ENCODE measurements around the gene GPAT2.
"Not testable (repeated sequence)": the region's sequence is repeated elsewhere in the genome, so short reads cannot be mapped to it uniquely, and the experiment has no call there.

The GPAT2 gene

GRCh38 chr2:96065381-96065930, 30.7 kb upstream of the GPAT2 start:
- no peak for DNase-seq (ENCODE audit: low read depth)

DNA sequence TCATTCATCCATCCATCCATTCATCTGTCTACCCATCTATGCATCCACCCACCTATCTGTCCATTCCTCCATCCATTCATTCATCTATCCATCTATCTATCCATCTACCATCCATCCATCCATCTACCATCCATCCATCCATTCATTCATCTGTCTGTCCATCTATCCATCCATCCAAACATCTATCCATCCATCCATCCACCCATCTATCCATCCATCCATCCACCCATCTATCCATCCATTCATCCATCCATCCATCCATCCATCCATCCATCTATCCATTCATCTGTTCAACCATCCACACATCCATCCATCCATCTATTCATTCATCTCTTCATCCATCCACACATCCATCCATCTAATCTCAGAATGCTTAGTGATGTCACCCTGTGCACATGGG, 30.0 kb upstream of the GPAT2 start:
- DNase-seq (ENCODE audit: low read depth): not testable (repeated sequence)

- not testable (repeated sequence) for DNase-seq (ENCODE audit: low read depth)
These were observed 29.4 kb upstream of the GPAT2 start for GRCh38 chr2:96064047-96064675.

DNA sequence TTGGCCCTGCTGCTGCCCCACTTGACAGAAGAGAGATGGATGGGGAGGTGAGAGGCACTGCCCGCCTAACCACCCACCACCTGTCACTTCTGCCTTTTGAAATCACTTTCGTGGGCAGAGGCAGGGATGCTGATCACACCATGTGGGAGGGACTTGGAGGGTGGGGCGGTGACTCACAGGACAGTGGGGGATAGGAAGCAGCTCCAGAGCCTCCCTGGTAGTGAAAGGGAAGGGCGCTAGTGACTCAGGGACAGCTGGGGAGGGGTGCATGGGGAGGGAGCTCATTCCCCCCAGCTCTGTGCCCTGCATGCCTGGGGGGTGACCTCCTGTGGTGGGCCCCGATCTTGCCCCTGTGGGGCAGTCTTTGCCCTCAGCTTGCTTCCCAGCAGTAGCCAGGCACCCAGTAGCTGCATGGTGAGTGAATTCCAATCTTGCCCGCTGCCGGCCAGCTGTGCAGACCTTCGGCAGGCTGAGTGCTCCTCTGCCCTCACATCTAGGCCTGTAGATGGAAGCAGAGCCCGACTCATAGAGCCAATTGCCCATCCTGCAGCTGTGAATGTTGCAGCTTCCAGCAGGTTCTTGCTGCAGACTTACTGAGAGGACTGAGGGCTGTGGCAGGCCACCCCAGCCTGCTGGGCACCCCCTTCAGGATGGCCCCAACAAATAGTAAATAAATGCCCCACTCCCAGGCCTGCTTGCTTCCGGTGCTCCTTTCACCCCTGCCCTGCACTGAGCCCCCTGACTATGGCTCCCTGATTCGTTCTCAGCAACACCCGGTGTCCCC, 28.6 kb upstream of the GPAT2 start:
- not testable (repeated sequence) for DNase-seq (ENCODE audit: low read depth)

GRCh38 chr2:96062483-96062882, 27.8 kb upstream of the GPAT2 start:
- DNase-seq (ENCODE audit: low read depth): not testable (repeated sequence)

- not testable (repeated sequence) for DNase-seq (ENCODE audit: low read depth)
These were observed 27.2 kb upstream of the GPAT2 start for GRCh38 chr2:96061901-96062300.

DNA sequence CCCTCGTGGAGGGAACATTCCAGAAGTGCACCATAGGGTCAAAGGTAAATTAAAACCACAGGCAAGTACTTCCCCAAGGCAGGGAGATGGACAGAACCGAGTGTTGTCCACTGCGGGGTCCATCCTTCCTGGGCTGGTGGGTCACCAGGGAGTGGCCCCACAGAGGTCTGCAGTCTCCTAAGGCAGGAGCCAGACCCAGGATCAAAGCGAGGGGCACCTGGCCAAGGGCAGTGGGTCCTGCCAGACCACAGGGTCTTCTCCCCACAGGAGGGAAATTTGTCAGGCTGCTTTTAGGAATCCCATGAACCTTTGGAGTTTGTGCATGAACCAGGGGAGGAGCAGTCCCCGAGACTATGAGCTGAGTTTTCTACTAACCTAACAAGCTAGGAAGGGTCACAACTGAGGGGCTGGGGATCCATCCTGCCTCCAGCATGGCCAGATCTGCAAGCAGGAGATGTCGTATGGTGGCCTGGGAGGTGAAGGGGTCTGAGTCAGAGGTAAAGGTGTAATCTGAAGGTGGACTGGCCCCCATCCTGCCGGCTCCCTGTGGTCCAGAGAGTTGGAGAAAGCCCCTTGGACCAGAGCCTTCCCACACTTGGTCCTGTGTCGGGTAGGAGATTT, 26.6 kb upstream of the GPAT2 start:
- not testable (repeated sequence) for DNase-seq (ENCODE audit: low read depth)

- DNase-seq (ENCODE audit: low read depth): not testable (repeated sequence)
These were observed 25.6 kb upstream of the GPAT2 start for GRCh38 chr2:96060325-96060724.

GRCh38 chr2:96059443-96059842, 24.7 kb upstream of the GPAT2 start:
- DNase-seq (ENCODE audit: low read depth): not testable (repeated sequence)

DNA sequence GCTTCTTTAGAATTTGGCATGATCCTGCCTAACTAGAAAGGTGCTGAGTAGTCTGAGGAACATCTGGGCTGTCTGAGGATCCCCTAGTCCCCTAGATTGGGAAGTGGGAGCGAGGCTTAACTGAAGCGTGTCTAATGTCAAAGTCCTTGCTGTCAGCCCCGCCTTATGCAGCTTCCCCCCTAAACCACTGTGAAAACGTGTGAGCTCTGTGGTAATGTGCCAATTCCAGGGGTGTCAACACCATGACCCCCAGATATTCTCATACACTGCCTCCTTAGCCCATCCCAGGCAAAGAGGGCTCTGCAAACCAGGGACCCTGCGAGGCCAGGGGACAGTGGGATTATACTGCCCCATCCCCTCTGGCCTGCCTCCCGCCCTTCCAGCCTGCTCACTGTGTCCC, 21.1 kb upstream of the GPAT2 start:
- not testable (repeated sequence) for DNase-seq (ENCODE audit: low read depth)

DNA sequence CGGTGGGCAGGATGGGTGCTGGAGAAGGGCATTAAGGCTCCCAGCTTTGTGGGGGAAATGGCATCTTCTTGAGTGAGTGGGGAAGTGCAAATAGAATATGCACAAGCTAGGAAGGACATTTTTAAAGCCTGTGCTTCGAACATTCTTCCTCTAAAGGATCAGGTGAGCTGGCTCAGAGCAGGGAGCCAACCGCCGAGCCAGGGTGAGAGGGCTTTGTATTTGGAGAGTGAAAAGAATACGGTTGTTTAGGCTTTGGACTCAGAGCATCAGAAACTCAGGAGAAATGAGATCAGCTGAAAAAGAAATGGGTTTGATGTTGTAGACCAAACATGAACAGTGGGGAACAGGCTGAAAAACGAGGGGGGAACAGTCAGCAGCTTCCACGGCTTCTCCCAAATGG, 19.8 kb upstream of the GPAT2 start:
- DNase-seq (ENCODE audit: low read depth): not testable (repeated sequence)

DNA sequence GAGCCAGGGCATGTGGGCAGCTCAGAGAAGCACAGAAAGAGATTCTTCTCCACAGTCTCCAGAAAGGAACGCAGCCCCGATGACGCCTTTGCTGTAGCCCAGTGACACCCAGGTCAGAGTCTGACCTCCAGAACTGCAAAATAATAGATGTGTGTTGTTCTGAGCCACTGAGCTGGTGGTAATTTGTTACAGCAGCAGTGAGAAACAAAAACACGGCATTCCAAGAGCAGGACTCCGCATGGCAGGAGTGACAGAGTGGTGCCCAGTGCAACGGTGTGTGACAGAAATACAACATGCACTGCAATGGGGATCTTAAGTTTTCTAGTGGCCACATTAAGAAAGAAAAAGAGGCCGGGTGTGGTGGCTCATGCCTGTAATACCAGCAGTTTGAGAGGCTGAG, 18.7 kb upstream of the GPAT2 start:
- DNase-seq (ENCODE audit: low read depth): not testable (repeated sequence)

- DNase-seq (ENCODE audit: low read depth): not testable (repeated sequence)
These were observed 17.9 kb upstream of the GPAT2 start for GRCh38 chr2:96052632-96053031.

GRCh38 chr2:96049917-96050262, 15.2 kb upstream of the GPAT2 start:
- DNase-seq (ENCODE audit: low read depth): not testable (repeated sequence)

DNA sequence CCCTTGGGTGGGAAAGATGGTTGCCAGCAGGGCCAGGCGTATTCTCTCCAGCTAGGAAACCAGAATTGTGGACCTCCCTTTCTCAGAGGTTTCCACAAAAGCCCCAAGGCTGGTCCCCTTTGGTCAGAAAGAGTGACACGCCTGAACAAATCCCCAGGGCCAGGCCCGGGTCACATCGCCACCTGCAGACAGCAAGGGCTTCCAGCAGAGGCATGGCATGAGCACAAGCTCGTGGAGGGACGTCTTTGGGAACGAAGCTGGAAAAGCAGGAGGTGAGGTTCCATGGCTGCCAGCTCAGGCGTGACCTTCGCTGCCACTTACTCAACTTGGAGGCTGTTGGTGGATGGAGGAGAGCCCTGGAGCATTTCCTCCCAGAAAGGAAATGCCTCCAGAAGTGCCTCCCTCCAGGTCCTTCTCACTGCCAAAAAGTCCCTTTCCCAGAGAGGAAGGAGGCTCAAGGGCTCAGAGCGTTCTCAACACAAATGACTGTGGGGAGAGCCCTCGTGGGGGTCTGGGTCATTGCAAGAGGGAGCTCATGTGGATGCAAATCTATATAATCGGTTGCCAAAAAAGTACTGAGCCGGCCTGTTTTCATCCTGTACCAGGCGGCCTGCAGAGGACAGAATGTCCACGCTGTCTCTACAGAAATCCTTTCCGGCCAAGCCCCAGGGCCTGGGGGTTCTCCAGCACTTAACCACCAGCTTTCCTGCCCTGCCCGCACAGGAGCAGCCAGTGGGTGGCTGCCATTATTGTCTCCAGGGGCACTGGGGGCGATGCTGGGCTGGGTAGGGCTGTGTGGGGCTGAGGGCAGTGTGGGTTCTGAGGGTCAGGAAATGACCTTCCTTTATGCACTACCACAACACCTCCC, 14.6 kb upstream of the GPAT2 start:
- not testable (repeated sequence) for DNase-seq (ENCODE audit: low read depth)

- DNase-seq (ENCODE audit: low read depth): not testable (repeated sequence)
These were observed 838 bp upstream of the GPAT2 start for GRCh38 chr2:96035554-96035953.

GRCh38 chr2:96033997-96034396, 719 bp downstream of the GPAT2 start:
- DNase-seq (ENCODE audit: low read depth): not testable (repeated sequence)

GRCh38 chr2:96027725-96028325, 6.9 kb downstream of the GPAT2 start:
- not testable (repeated sequence) for DNase-seq (ENCODE audit: low read depth)

DNA sequence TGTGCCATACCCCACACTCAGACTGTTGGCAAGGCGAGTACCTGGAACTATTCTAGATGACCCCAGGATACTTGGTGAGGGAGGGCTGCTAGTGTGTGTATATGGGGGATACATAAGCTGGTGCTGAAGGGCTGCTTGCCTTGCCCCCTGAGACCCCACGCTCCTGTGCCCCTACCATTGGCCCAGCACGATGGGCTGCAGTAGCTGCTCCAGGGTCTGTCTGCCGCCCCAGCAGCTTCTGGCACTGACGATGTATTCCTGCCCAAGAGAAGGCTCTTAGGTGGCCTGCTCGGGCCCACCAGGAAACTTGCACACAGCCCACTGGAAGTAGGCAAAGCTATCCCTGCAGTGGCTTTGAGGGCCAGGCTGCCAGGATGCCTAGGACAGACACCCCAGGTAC, 9.0 kb downstream of the GPAT2 start:
- DNase-seq (ENCODE audit: low read depth): not testable (repeated sequence)

DNA sequence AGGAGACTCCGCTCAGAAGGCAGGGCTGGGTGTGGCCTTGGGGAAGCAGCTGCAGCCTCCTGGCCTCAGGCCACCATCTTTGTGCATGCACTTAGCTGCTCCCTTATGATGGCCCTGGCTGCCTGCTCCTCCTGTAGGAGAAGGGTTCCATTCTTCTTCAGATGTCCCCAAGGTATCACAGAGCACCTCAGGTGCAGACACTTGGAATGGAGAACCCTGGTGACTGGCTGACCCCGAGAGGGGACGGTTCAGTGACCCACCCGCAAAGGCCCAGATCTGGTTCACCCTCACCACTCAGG, 9.6 kb downstream of the GPAT2 start:
- no peak for DNase-seq (ENCODE audit: low read depth)

DNA sequence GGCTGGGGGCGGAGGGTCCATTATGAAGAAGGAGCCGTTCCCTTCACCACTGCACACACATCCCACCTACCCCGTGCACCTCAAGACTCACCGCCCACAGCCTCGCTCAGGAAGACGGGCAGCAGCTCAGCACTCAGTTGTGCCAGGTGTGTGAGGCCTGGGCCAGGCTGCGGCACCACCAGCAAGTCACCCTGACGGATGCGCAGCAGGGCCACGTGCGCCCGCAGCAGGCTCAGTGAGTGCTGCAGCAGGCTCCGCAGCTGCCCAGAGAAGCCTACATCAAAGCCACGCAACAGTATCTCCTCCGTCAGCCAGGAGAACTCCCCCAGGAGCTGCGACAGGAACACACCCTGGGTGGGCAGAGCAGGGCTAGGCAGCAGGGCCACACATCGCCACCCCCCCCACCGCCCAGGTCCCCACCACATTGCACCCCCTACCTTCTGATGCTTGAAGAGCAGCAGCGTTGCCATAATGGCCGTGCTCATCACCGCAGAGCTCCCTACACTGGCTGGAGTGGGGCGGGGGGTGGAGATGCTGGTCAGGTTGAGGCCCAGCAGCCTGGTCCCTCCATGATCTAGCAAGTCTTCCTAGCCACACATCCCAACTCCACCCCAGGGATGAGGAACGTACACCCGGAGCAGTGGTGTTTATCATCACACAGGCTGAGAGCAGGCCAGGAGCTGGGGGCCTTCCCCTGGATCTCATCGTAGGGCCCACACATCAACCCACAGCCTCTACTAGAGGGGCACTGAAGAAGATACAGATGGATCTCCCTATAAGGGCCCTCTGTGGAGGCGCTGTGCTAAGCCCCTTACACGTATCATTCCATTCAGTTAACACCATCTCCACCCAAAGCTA, 10.2 kb downstream of the GPAT2 start:
- DNase-seq (ENCODE audit: low read depth): no peak
